Measurements from ENCODE around the gene TUBA8. TPM values are rescaled to one million over a fixed set of nuclear protein-coding genes. Genes with fewer than 3 reads are reported as not detected.
"Not testable (repeated sequence)": the region's sequence is repeated elsewhere in the genome, so short reads cannot be mapped to it uniquely, and the experiment has no call there.

The TUBA8 gene
- total RNA-seq, 1 donor from 2014 or later = 1.0 TPM

DNA sequence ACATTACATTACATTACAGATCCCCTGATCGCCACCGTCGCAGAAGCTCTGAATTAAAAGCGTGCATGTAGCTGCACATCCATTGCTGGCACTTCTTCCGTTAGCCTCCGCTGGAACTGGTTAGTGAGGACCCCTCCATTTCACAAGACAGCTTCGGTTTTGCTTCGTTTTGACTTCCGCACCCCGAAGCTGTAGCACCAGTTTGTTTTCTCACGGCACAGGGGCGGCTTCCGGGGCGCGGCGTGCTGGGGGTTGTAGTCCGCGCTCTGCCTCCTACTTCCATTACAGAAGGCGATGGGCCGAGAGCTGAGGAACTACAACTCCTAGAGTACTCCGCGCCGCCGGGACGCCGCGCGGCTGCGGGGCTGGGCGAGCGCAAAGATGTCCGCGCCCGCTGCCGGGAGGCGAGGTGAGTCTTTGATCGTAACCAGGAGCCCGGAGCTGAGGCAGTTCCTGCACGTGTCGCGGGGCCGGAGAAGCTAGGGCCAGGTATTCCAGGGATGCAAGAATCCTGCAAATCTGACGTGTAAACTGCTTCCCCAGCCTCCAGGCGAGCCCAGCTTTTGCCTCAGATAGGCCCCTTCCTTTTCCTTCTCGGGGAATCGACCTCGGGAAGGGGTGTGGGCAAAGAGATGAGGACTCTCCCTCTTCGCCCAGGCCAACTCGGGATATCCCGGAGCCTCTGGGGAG, 32.8 kb upstream of the TUBA8 start, which contains the start of gene PEX26:
Gene PEX26, plus strand, starts transcription at position 352 of the 690 bp plus-strand sequence. CDS start 387 bp downstream, outside the sequence.
- DNase-seq = peak; percentile 94

GRCh38 chr22:18078329-18079041, 32.1 kb upstream of the TUBA8 start:
- DNase-seq = peak; percentile 65

- no peak for DNase-seq
Measured at GRCh38 chr22:18079706-18080233, 30.8 kb upstream of the TUBA8 start.

- no peak for DNase-seq
Measured at GRCh38 chr22:18081416-18081815, 29.2 kb upstream of the TUBA8 start.

- no peak for DNase-seq
Measured at GRCh38 chr22:18082467-18082866, 28.1 kb upstream of the TUBA8 start.

GRCh38 chr22:18083406-18083805, 27.2 kb upstream of the TUBA8 start:
- DNase-seq = no peak

DNA sequence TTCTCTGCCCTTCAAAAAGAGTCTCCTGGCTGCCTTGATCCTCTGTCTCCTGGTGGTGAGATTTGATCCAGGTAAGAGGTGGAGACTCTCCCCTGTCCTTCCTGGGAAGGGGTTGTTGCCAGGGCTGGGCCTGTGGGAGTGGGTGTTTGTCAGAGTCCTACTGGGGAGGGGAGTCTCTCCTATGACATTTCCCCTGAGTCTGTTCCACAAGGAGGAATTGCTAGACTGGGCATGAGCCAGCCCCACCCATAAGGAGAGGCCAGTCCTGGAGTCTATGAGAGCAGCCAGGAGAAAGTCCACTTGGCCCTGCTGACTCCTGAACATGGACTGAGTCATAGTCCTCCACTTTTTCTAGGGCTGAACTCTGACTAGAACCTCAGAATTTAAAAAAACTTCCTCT, 25.4 kb upstream of the TUBA8 start:
- DNase-seq = no peak

DNA sequence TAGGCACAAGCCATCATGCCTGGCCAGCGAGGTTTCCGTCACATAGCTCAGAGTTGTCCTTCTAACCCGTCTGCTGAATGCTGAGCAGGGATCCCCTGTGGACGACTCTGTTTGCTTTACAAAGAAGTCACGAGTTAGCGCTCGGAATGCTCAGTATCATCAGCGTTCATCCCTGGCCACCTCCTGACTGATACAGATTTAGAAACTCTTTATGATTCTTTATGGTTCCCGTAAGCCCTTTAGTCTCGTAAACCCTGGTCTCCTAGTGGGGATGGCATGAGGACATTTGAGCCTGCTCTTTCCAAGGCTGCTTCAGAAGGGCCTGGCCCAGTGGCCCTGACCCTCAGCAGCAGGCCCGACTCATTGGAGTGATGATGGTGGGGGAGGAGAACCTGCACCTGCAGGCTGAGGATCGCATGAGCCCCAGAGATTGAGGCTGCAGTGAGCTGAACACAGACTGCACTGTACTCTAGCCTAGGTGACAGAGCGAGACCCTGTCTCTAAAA, 23.2 kb upstream of the TUBA8 start:
- DNase-seq = no peak

DNA sequence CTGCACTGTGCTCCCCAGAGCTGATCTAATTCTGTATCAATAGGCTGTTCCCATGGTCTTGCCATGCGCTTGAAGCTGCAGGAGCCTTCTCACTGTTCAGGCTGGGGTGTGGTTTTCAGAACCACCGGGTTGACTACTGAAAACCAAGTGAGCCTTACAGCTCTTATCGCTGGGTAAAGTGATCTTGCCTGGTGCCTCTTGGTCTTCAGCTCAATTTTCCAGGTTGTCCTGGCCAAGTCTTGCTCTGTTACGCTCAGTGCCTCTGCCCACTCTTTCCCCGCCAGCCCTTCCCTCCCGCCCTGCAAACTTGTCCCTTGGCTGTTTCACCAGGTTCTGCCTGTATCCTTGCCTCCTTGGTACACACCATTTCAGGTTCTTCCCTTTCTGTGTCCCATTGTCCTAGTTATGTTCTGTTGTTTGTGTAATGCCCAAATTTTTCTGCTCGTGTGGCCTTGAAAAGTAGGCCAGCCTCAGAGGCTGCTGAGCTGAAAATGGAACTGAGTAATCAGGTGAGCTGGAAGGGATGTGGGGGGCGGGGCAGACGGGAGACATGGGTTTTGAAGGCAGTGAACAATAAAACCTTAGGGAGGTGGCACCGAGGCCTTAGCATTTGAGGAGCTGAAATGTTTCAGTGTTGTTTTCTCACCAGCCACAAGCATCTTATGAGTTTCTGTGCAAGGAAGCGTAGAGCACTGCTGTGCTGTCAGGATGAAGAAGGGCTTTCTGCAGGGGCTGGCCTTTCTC, 21.6 kb upstream of the TUBA8 start:
- no peak for DNase-seq

GRCh38 chr22:18090286-18090685, 20.3 kb upstream of the TUBA8 start:
- no peak for DNase-seq

DNA sequence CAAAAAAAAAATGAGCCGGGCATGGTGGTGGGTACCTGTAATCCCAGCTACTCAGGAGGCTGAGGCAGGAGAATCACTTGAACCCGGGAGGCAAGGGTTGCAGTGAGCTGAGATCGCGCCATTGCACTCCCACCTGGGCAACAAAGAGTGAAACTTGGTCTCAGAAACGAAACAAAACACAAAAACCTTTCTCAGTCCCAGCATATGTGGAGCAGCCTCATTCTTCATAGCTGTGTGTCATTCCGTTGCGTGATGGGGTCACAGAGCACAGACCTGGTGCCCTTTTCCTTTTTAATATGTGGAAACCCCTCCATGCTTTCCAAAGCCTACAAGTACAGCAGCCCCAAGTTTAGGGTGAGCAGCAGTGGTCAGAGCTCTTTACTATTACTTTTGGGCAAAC, 19.1 kb upstream of the TUBA8 start:
- DNase-seq = no peak

- peak; percentile 87 for DNase-seq
Measured at GRCh38 chr22:18091916-18092526, 18.6 kb upstream of the TUBA8 start.

GRCh38 chr22:18093661-18094060, 16.9 kb upstream of the TUBA8 start:
- DNase-seq = no peak

DNA sequence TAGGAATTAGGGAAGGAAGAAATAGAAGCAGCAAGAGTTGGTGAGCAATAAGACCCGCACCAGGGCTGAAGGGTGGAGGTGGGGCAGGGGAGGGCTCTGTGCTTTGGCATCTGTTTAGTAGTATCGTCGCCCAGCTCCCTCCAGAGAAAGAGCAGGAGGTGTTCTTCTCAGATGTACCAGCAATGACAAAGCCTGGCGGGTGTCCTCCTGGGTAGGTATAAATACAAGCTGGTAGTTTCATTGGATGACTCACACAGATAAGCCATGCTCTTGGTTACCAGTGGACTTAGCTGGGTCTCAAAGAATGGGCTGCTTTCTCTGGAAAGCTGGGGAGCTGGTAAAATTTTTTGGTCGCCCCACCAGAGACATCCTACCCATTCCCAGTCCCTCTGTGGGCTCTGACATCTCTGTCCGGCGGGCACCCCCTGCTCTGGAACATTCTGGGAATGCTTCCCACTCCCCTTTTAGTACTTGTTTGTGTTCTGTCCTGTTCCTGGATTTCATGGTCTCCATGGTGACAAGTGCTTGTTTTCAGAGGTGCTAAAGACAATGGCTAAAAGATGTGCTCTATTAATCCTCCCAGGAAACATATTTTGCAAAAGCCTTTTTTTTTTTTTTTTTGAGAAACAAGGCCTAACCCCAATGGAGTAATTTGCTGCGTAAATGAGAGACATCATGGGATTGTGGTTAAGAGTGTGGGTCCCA, 15.4 kb upstream of the TUBA8 start:
- DNase-seq = peak; percentile 56

GRCh38 chr22:18096823-18097222, 13.8 kb upstream of the TUBA8 start:
- peak; percentile 36 for DNase-seq

DNA sequence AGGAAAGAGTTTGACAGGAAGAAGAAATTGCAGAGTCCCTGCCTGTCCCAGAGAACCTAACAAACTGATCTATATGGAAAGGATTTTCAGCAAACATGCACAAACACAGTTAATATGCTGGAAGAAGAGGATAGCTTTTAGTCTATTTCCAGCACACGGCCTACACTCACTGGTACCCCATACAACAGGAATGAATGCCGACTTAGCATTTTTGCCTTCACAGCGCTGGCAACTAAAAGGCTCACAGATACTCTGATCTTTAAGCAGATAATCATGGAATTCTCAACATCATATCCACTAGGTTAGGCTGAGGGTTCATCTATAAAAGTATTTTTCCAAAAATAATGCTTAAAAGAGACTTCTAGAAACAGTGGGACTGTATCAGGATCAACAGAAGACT, 9.8 kb upstream of the TUBA8 start:
- DNase-seq = no peak

GRCh38 chr22:18101536-18101935, 9.1 kb upstream of the TUBA8 start:
- no peak for DNase-seq

DNA sequence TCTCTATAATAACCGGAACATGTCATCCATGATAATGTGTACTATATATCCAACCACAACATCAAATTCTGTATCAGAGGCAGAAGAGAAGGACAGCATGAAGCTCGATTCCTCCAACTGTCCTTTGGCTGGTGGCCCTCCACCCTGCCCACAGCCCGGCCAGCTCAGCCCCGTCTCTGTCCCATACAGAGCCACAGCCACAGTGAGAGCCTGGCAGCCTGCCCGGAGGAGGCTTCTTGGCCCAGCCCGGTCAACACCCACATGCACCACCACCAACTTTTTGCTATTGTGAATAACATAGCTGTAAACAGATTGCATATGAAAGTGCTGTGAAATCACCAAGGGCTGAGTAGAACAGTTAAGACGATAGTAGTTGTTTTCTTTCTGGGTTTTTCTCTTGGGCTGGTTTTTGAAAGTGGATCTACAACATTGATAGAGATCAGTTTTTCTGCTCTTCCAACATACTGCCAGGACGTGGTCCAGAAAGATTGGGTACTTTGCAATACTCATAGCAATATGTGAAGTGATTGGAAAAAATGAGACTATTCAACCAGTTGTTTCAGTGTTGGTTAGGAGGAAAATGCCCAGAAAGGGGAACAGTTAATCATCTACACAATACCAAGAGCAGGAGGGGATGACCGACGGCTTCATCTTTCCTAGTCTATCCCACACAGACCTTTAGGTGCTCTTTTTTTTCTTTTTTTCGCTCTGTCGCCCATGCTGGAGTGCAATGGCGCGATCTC, 6.9 kb upstream of the TUBA8 start:
- no peak for DNase-seq

- DNase-seq = peak; percentile 36
Measured at GRCh38 chr22:18104566-18104965, 6.0 kb upstream of the TUBA8 start.

- not testable (repeated sequence) for DNase-seq
Measured at GRCh38 chr22:18105981-18106380, 4.6 kb upstream of the TUBA8 start.
